Stimulated activated CD8-positive, alpha-beta memory T cell treated with anti-CD3 and anti-CD28 coated beads, Interleukin-7, amount 100 ng/mL, for 1 hour (primary cell): Measurements from ENCODE around the gene GCNT2.
"Not testable (repeated sequence)": the region's sequence is repeated elsewhere in the genome, so short reads cannot be mapped to it uniquely, and the experiment has no call there.

Experiments
- DNase-seq, 2 donors: peaks; one replicate each; pipeline ENCODE4 v3.0.0-alpha.2; 2020; ENCODE audit warnings: low read depth in 2 of 2

Gene GCNT2

GRCh38 chr6:10660431-10661191 lies 139.5 kb downstream of the GCNT2 start:
- not testable (repeated sequence) for DNase-seq

DNA sequence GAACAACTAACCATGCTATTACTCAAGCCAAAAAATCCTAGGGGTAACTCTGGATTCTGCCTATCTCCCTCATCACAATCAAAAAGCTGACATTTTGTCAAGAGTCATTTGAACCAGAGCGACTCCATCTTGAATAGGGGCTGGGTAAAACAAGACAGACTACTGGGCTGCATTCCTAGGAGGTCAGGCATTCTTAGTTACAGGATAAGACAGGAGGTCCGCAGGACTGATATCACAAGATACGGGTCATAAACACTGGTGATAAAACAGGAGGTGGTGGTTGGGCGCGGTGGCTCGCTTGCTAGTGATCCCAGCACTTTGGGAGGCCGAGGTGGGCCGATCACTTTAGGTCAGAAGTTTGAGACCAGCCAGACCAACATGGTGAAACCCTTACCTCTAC lies 141.1 kb downstream of the GCNT2 start:
- DNase-seq: no peak

- no peak for DNase-seq
Measured at GRCh38 chr6:10662742-10663141, 141.6 kb downstream of the GCNT2 start.

GRCh38 chr6:10665595-10665994 lies 144.4 kb downstream of the GCNT2 start:
- DNase-seq: not testable (repeated sequence)

- no peak for DNase-seq
Measured at GRCh38 chr6:10668126-10668917, 147.2 kb downstream of the GCNT2 start.

GRCh38 chr6:10676403-10676802 lies 155.3 kb downstream of the GCNT2 start:
- DNase-seq: no peak

- no peak for DNase-seq
Measured at GRCh38 chr6:10678456-10678855, 157.3 kb downstream of the GCNT2 start.
